Measurements from ENCODE around the gene ZNF480.
"Not testable (repeated sequence)": the region's sequence is repeated elsewhere in the genome, so short reads cannot be mapped to it uniquely, and the experiment has no call there.

ZNF480 gene

DNA sequence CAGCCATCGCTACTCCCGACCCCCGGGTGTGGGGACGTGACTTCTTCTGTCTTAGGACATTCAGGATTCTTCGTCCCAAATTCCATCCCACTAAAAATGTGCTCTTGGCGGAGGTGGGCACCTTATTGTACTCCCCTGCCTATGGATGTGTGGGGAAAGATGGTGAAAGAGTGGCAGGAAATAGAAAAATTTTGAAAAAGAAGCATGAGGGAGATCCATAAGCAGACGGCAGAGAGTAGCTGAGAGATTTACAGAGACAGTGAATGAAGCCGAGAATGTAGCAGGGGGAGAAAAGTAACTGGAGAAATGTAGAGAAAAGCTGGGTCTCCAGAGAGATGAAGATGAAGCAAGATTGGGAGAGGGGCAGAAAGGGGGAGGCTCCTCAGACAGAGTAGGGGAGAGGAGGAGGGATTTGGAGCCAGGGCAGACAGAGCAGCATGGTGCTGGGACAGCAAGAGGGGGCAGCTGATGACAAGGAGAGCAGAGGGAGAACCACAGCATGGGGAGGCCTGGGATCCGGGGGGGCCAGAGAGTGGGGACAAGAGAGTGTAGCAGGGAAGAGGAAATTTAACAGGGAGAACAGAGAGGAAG is 39.9 kb downstream of the ZNF480 start:
- peak overlapping the region; percentile 63 for H3K4me3 ChIP-seq (ENCODE audit: low read depth, low read length)
- TF ChIP-seq, protein P1, sequence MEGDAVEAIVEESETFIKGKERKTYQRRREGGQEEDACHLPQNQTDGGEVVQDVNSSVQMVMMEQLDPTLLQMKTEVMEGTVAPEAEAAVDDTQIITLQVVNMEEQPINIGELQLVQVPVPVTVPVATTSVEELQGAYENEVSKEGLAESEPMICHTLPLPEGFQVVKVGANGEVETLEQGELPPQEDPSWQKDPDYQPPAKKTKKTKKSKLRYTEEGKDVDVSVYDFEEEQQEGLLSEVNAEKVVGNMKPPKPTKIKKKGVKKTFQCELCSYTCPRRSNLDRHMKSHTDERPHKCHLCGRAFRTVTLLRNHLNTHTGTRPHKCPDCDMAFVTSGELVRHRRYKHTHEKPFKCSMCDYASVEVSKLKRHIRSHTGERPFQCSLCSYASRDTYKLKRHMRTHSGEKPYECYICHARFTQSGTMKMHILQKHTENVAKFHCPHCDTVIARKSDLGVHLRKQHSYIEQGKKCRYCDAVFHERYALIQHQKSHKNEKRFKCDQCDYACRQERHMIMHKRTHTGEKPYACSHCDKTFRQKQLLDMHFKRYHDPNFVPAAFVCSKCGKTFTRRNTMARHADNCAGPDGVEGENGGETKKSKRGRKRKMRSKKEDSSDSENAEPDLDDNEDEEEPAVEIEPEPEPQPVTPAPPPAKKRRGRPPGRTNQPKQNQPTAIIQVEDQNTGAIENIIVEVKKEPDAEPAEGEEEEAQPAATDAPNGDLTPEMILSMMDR (IDR thresholded peaks at IDR 0.05; ENCODE audit: low read depth, low read length, missing control alignments): no peak
- no peak for DNase-seq (ENCODE audit: low read depth)

DNA sequence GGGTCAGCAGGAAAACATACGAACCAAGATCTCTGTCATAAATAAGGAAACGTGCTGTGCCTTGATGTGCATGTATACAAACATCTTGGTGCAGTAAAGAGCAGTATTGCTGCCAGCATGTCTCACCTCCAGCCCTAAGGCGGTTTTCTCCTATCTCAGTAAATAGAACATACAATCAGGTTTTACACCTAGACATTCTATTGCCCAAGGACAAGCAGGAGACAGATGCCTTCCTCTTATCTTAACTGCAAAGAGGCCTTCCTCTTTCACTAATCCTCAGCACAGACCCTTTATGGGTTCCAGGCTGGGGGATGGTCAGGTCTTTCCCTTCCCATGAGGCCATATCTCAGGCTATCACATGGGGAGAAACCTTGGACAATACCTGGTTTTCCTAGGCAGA is 42.1 kb downstream of the ZNF480 start:
- DNase-seq (ENCODE audit: low read depth); H3K4me3 ChIP-seq (ENCODE audit: low read depth, low read length): not testable (repeated sequence)

GRCh38 chr19:52343548-52343947 is 46.6 kb downstream of the ZNF480 start:
- no peak overlapping the region for H3K4me3 ChIP-seq (ENCODE audit: low read depth, low read length)
- peak; percentile 19 for DNase-seq (ENCODE audit: low read depth)
- TF ChIP-seq, protein P1 (IDR thresholded peaks at IDR 0.05; ENCODE audit: low read depth, low read length, missing control alignments): peak; percentile 58

DNA sequence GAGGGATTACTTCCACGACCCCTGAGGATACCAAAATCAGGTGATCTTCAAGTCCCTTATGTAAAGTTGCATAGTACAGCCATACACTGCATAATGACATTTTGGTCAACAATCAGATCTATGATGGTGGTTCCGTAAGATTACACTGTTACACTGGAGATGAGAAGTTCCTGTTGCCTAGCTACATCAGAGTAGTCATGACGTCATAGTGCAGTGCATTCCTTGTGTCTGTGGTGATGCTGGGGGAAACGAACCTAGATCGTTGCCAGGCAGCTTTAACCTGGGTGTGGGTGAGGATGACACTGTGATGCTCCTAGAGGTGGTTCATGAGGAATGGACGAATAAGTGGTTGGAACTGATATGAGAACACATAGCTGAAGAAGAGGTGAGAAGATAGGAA is 48.2 kb downstream of the ZNF480 start:
- H3K4me3 ChIP-seq (ENCODE audit: low read depth, low read length): no peak overlapping the region
- TF ChIP-seq, protein P1 (IDR thresholded peaks at IDR 0.05; ENCODE audit: low read depth, low read length, missing control alignments): no peak
- no peak for DNase-seq (ENCODE audit: low read depth)

DNA sequence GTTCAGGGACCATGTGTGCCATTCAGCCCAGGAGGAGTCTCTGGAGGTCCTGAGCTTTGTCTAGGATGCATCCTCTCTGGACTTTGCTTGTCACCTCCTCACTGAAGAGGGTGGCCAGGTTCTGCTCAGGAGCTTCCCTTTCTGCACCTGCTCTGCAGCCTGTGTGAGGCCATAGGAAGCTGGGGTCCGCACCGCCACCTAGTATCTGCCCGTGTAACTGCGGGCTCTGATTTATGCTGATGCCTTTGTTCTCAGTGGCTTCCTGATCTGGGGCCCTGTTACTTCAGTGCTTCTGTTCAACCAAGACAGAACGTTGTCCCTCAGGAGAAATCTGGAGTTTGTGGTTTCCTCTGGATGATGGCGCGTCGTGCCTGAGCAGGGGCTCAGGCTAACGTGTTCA is 54.5 kb downstream of the ZNF480 start:
- H3K4me3 ChIP-seq (ENCODE audit: low read depth, low read length): no peak overlapping the region
- DNase-seq (ENCODE audit: low read depth): no peak
- TF ChIP-seq, protein P1 (IDR thresholded peaks at IDR 0.05; ENCODE audit: low read depth, low read length, missing control alignments): peak; percentile 24

DNA sequence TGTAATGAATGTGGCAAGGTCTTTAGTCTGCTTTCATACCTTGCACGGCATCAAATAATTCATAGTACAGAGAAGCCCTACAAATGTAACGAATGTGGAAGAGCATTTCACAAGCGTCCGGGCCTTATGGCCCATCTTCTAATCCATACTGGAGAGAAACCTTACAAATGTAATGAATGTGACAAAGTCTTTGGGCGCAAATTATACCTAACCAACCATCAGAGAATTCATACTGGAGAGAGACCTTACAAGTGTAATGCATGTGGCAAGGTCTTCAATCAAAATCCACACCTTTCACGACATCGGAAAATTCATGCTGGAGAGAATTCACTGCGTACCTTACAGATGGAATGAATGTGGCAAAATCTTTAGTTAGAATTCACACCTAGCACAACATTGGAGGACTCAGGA is 69.5 kb downstream of the ZNF480 start:
- TF ChIP-seq, protein P1 (IDR thresholded peaks at IDR 0.05; ENCODE audit: low read depth, low read length, missing control alignments): no peak
- no peak for DNase-seq (ENCODE audit: low read depth)
- H3K4me3 ChIP-seq (ENCODE audit: low read depth, low read length): no peak overlapping the region

DNA sequence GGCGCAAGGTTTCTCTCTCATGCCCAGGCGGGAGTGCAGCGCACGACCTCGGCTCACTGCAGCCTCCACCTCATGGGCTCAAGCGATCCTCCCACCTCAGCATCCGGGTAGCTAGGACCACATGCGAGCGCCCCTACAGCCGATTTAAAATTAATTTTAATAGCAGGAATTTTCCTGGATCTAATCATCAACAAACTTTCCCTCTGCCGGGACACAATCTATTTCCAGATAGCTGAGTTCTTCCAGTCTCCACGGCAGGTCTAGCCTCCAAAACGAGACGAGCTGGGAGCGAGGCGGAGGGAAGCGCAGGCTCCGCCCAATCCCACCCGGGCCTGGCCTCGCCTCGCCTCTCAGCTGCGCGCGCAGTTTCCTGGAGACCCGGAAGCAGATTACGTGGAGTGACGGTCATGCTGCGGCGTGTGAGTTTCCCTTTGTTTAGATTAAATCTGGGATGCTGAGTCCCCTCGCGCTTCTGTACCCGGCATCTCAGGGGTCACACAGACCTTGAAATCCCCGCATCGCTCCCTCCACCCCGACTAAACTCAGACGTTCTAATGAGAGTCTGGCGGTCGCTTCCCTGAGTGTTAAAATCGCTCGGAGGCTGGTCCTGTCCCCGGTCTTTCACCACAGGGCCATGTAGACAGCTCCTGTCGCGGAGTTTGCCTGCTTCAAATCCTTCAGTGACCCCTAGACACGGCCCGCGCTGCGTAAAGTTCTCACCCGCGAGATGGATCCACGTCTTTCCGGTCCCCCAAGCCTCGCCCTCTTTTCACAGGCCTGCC is 72.8 kb downstream of the ZNF480 start, which contains the start of gene ZNF880:
Gene ZNF880, plus strand, starts transcription at position 365 of the 782 bp plus-strand sequence. Its CDS starts 43 bp downstream, at position 408.
- TF ChIP-seq, protein P1 (IDR thresholded peaks at IDR 0.05; ENCODE audit: low read depth, low read length, missing control alignments): no peak
- peak; percentile 35 for DNase-seq (ENCODE audit: low read depth)
- peak within 1 kb of the TSS; percentile 56 for H3K4me3 ChIP-seq (ENCODE audit: low read depth, low read length)
